ENCODE results near the gene TMEM39A.

TMEM39A gene

GRCh38 chr3:119401503-119402440 is 61.6 kb downstream of the TMEM39A start:
- DNase-seq (ENCODE audit: low read depth in 1 of 2, low spot score in 1 of 2), result no peak

- no peak for DNase-seq (ENCODE audit: low read depth in 1 of 2, low spot score in 1 of 2)
Measured at GRCh38 chr3:119401069-119401468, 62.3 kb downstream of the TMEM39A start.

- DNase-seq (ENCODE audit: low read depth in 1 of 2, low spot score in 1 of 2), result no peak
Measured at GRCh38 chr3:119400466-119400865, 62.9 kb downstream of the TMEM39A start.

- no peak for DNase-seq (ENCODE audit: low read depth in 1 of 2, low spot score in 1 of 2)
Measured at GRCh38 chr3:119396870-119397269, 66.5 kb downstream of the TMEM39A start.

- no peak for DNase-seq (ENCODE audit: low read depth in 1 of 2, low spot score in 1 of 2)
Measured at GRCh38 chr3:119395923-119396358, 67.5 kb downstream of the TMEM39A start.

GRCh38 chr3:119388577-119388976 is 74.8 kb downstream of the TMEM39A start:
- DNase-seq (ENCODE audit: low read depth in 1 of 2, low spot score in 1 of 2), result no peak

- no peak for DNase-seq (ENCODE audit: low read depth in 1 of 2, low spot score in 1 of 2)
Measured at GRCh38 chr3:119382134-119382533, 81.3 kb downstream of the TMEM39A start.

- no peak for DNase-seq (ENCODE audit: low read depth in 1 of 2, low spot score in 1 of 2)
Measured at GRCh38 chr3:119380697-119381096, 82.7 kb downstream of the TMEM39A start.
